Heart left ventricle (tissue), 16 donors: Measurements from ENCODE around the gene CCDC78. TPM values are rescaled to one million over a fixed set of nuclear protein-coding genes. Genes with fewer than 3 reads are reported as not detected.

ENCODE experiments used
- ATAC-seq, 4 donors: fragments of 200-7000 bp; cut with Tn5 transposase; one replicate each; pipeline ENCODE4 v1.9.1; 2020 to 2022; ENCODE audit warnings: moderate library complexity in 4 of 4, mild to moderate bottlenecking in 3 of 4, moderate number of reproducible peaks in 1 of 4
- DNase-seq, 5 donors: peaks; one replicate each; pipeline ENCODE4 v3.0.0-alpha.2; 2020
- H3K27ac ChIP-seq, 12 donors: fragments of 200-600 bp; sonication (generic) in 4 of 12; one replicate each; pipeline versions ENCODE4 v1.5.0 to v1.8.0; 2016 to 2022; ENCODE audit warnings: mild to moderate bottlenecking in 2 of 12
- H3K27me3 ChIP-seq, 9 donors: fragments of 200-600 bp; sonication (generic) in 2 of 9; one replicate each; pipeline versions ENCODE4 v1.5.1 to v1.8.0; 2016 to 2022; ENCODE audit warnings: mild to moderate bottlenecking in 3 of 9
- H3K36me3 ChIP-seq, 9 donors: fragments of 200-600 bp; sonication (generic) in 2 of 9; one replicate each; pipeline versions ENCODE4 v1.5.0 to v1.8.0; 2018 to 2022; ENCODE audit warnings: mild to moderate bottlenecking in 2 of 9
- H3K4me1 ChIP-seq, 12 donors: fragments of 200-600 bp; sonication (generic) in 4 of 12; one replicate each; pipeline versions ENCODE4 v1.5.0 to v1.8.0; 2016 to 2022; ENCODE audit warnings: mild to moderate bottlenecking in 3 of 12
- H3K4me3 ChIP-seq, 12 donors: fragments of 200-600 bp; sonication (generic) in 4 of 12; one replicate each; pipeline versions ENCODE4 v1.5.0 to v1.8.0; 2017 to 2022; ENCODE audit warnings: mild to moderate bottlenecking in 9 of 12, moderate library complexity in 4 of 12
- H3K9me3 ChIP-seq, 12 donors: fragments of 200-600 bp; sonication (generic) in 4 of 12; one replicate each; pipeline versions ENCODE4 v1.5.0 to v1.8.0; 2016 to 2022; ENCODE audit warnings: mild to moderate bottlenecking in 1 of 12
- CTCF ChIP-seq, 12 donors: fragments of 200-600 bp; sonication (generic) in 4 of 12; IDR thresholded peaks; one replicate each; pipeline versions ENCODE4 v1.5.0 to v1.8.0; 2018 to 2022; ENCODE audit warnings: antibody characterized with exemption in 12 of 12, mild to moderate bottlenecking in 5 of 12
- POLR2A ChIP-seq, 2 donors: fragments of 450-650 bp; IDR thresholded peaks; one replicate each; pipeline ENCODE4 v1.6.1; 2017; ENCODE audit warnings: antibody characterized with exemption in 2 of 2, mild to moderate bottlenecking in 2 of 2, moderate library complexity in 2 of 2
- WGBS, 4 donors: extraction: QIAGEN DNeasy Blood & Tissue Kit in 2 of 4; methylation state at CpG; one replicate each; pipeline versions ENCODE4 v1.1.5 to v1.1.7; 2013 to 2018; 5-methylcytosine and 5-hydroxymethylcytosine counted together
- intact Hi-C, 10 donors: fragments of 100-400 bp; cut with DNase I; formaldehyde crosslinking; loops; one replicate each; pipeline versions ENCODE4 v1.11.1 to v1.14.2; 2022
- polyA plus RNA-seq, 2 donors: library from polyadenylated mRNA; stranded (reverse); fragments of 200-250 nt; gene quantifications; one replicate each; pipeline ENCODE4 v1.2.3, GENCODE V29; 2013
- total RNA-seq, 9 donors: library from RNA; depleted of rRNA in 2 of 9; stranded (reverse); fragments of >200 nt in 2 of 9; fragmentation: NEBNext Ultra II Directional in 3 of 9; extraction: Animal tissue kit (Norgen Biotek cat#: 25700) in 3 of 9; gene quantifications; one replicate each; pipeline versions ENCODE4 v1.1.0 to v1.2.4, GENCODE V29; 2016 to 2023
- donor health status: ischemic (EF 13 %, LVEDD 7.1; RV severe dilation, severe dysfunction).
- donor health status: healthy with polysubstance abuse.
- donor health status: DM: no; HTN: yes; CAD: no.
- donor health status: DM: no; HTN: no; CAD: no.
- donor health status: ischemic (EF 25% LVEDD 6.9; RV normal size, moderate dysfunction).
- donor health status: ischemic (EF 25% LVEDD 5.7; RV mildly dilated, moderate dysfunction).
- donor health status: healthy.
- donor health status: DM: yes; HTN: yes; CAD: no.
- donor health status: ischemic (EF 35%, LVEDD 5.7; RV mildly dilated, moderate dysfunction).
- donor health status: nonischemic (EF 11% LVEDD 7.7; RV severe dilation, severe dysfunction).
- donor health status: DM: yes; HTN: yes; CAD: no.
- donor health status: PGD.
- donor health status: ischemic (EF 29% LVEDD 5.4; RV normal size, mild dysfunction).
- donor health status: nonischemic (EF 23%, LVEDD 6.1; RV moderate dilation, normal function).

Gene CCDC78
- total and polyA plus RNA-seq, 11 donors = 0.35 to 1.3 (median 0.59) TPM; not detected in 3

- no peaks in the 10 kb centered on the region for H3K36me3 ChIP-seq
- no peak overlapping the region for H3K4me3 ChIP-seq
- H3K27me3 ChIP-seq = peaks cover 0 to 15% (median 0%) of the 10 kb centered on the region in 9 donors
- DNase-seq (no peak), ATAC-seq (no peak)
- intact Hi-C loops = no loop called here
- no peaks in the 10 kb centered on the region for H3K4me1 ChIP-seq
- no peak overlapping the region for H3K27ac ChIP-seq
- TF ChIP-seq CTCF (IDR thresholded peaks at IDR 0.05) (no peak), POLR2A (IDR thresholded peaks at IDR 0.05) (no peak)
- no peaks in the 10 kb centered on the region for H3K9me3 ChIP-seq
- WGBS, 4 donors = 62 to 88% (median 72%) methylated on average over 2 to 13 of the region's 13 CpGs
These were observed 44.2 kb upstream of the CCDC78 start for GRCh38 chr16:770411-770810.

DNA sequence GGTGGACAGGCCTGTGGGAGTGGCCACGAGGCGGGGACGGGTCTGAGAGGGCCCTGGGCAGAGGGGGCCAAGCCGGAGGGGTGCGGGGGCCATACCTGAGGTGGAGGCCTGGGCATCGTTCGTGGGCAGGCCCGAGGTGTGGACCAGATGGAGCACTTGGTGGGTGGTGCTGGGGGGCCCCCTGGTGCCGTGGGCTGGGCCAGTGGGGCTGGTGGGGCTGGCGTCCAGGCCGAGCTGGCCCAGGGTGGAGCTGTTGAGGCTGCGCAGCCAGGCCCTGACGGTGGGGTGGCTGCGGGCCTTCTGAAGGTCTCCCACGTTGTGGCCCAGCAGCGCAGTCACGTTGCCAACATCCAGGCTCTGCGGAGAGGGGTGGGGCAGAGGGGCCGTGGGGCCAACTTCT, 43.7 kb upstream of the CCDC78 start:
- Histone ChIP-seq H3K27me3 (peaks cover 0 to 17% (median 0%) of the 10 kb centered on the region in 9 donors), H3K4me1 (no peaks in the 10 kb centered on the region), H3K9me3 (no peaks in the 10 kb centered on the region), H3K27ac (no peak overlapping the region), H3K36me3 (no peaks in the 10 kb centered on the region), H3K4me3 (no peak overlapping the region)
- ATAC-seq (no peak), DNase-seq (peak in 1 of 5 donors; percentile 15)
- TF ChIP-seq POLR2A (IDR thresholded peaks at IDR 0.05) (no peak), CTCF (IDR thresholded peaks at IDR 0.05) (no peak)
- 68 to 78% (median 75%) methylated on average over 15 to 19 of the region's 19 CpGs for WGBS, 4 donors
- intact Hi-C loops = no loop called here

- WGBS, 4 donors = 30 to 90% (median 54%) methylated on average over 2 to 20 of the region's 20 CpGs
- no peak for ATAC-seq
- intact Hi-C loops = no loop called here
- H3K27ac ChIP-seq = no peak overlapping the region
- H3K36me3 ChIP-seq = no peaks in the 10 kb centered on the region
- no peaks in the 10 kb centered on the region for H3K9me3 ChIP-seq
- DNase-seq = peak in 1 of 5 donors; percentile 14
- H3K4me3 ChIP-seq = no peak overlapping the region
- peaks cover 0 to 17% (median 0%) of the 10 kb centered on the region in 9 donors for H3K27me3 ChIP-seq
- H3K4me1 ChIP-seq = no peaks in the 10 kb centered on the region
- TF ChIP-seq CTCF (IDR thresholded peaks at IDR 0.05) = no peak
- no peak for TF ChIP-seq POLR2A (IDR thresholded peaks at IDR 0.05)
These were observed 43.0 kb upstream of the CCDC78 start for GRCh38 chr16:769184-769784.

DNA sequence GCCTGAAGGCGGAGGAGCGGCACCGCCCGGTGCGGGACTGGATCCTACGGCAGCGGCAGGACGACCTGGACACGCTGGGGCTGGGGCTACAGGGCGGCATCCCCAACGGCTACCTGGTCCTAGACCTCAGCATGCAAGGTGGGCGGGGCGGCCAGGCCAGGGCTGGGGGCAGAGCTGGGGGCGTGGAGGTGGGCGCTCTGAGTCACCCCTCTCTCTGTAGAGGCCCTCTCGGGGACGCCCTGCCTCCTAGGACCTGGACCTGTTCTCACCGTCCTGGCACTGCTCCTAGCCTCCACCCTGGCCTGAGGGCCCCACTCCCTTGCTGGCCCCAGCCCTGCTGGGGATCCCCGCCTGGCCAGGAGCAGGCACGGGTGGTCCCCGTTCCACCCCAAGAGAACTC, 42.2 kb upstream of the CCDC78 start:
- peaks cover 0 to 17% (median 0%) of the 10 kb centered on the region in 9 donors for H3K27me3 ChIP-seq
- no peak for ATAC-seq
- intact Hi-C loops = no loop called here
- no peak for TF ChIP-seq POLR2A (IDR thresholded peaks at IDR 0.05)
- TF ChIP-seq CTCF (IDR thresholded peaks at IDR 0.05) = no peak
- peak in 2 of 5 donors; percentile 3 to 13 for DNase-seq
- H3K4me3 ChIP-seq = no peak overlapping the region
- H3K36me3 ChIP-seq = no peaks in the 10 kb centered on the region
- H3K4me1 ChIP-seq = no peaks in the 10 kb centered on the region
- WGBS, 4 donors = 68 to 88% (median 80%) methylated on average over 11 to 21 of the region's 21 CpGs
- H3K9me3 ChIP-seq = no peaks in the 10 kb centered on the region
- H3K27ac ChIP-seq = no peak overlapping the region
